ENCODE measurements around the gene KCNAB1. TPM values are rescaled to one million over a fixed set of nuclear protein-coding genes. Genes with fewer than 3 reads are reported as not detected.

Gene KCNAB1
- total and polyA plus RNA-seq, 10 of the 15 experiments (the other 5 are each of a cell fraction or from before 2014, with no cell fraction given), result 0.11 to 0.69 (median 0.43) TPM; not detected in 6

DNA sequence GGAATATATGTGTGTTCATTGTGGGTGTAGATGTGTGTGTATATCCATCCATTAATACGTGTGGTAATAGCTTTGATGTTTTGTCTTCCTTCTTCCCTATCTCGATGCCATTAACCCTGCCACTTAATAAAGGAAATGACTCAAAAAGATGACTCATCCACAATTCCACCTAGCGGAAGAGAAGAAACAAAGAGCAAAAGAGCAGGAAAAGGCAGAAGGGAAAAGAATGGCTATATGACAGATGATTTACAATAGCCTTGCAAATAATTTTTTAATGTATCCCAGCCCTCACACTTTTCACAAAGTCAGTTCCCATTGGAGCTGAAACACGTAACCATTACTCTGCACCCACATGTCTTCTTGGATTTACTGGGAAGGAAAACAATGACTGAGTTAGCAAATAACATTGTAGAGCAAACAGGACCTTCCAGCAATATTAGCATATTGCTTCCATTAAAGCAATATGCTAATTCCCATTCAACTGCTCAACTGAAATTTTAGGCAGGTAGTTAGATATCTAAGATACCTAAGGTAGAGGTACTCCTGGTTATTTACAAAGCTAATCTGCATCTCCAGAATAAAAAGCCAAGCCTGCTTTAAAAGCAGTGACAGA lies 197.2 kb downstream of the KCNAB1 start (continued):
- TF ChIP-seq, protein P1, sequence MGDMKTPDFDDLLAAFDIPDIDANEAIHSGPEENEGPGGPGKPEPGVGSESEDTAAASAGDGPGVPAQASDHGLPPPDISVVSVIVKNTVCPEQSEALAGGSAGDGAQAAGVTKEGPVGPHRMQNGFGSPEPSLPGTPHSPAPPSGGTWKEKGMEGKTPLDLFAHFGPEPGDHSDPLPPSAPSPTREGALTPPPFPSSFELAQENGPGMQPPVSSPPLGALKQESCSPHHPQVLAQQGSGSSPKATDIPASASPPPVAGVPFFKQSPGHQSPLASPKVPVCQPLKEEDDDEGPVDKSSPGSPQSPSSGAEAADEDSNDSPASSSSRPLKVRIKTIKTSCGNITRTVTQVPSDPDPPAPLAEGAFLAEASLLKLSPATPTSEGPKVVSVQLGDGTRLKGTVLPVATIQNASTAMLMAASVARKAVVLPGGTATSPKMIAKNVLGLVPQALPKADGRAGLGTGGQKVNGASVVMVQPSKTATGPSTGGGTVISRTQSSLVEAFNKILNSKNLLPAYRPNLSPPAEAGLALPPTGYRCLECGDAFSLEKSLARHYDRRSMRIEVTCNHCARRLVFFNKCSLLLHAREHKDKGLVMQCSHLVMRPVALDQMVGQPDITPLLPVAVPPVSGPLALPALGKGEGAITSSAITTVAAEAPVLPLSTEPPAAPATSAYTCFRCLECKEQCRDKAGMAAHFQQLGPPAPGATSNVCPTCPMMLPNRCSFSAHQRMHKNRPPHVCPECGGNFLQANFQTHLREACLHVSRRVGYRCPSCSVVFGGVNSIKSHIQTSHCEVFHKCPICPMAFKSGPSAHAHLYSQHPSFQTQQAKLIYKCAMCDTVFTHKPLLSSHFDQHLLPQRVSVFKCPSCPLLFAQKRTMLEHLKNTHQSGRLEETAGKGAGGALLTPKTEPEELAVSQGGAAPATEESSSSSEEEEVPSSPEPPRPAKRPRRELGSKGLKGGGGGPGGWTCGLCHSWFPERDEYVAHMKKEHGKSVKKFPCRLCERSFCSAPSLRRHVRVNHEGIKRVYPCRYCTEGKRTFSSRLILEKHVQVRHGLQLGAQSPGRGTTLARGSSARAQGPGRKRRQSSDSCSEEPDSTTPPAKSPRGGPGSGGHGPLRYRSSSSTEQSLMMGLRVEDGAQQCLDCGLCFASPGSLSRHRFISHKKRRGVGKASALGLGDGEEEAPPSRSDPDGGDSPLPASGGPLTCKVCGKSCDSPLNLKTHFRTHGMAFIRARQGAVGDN (IDR thresholded peaks at IDR 0.05), result no peak
- TF ChIP-seq E2F4 (IDR thresholded peaks at IDR 0.05; ENCODE audit: low read depth, low read length) (no peak), RBBP5 (conservative IDR thresholded peaks at IDR 0.05) (no peak), RAD21 (IDR thresholded peaks at IDR 0.05; ENCODE audit: insufficient read depth, low read depth, low read length) (no peak), YBX1 (IDR thresholded peaks at IDR 0.05) (no peak), MTA3 (IDR thresholded peaks at IDR 0.05; ENCODE audit: borderline replicate concordance, low read length) (no peak)
- TF ChIP-seq, protein P2, sequence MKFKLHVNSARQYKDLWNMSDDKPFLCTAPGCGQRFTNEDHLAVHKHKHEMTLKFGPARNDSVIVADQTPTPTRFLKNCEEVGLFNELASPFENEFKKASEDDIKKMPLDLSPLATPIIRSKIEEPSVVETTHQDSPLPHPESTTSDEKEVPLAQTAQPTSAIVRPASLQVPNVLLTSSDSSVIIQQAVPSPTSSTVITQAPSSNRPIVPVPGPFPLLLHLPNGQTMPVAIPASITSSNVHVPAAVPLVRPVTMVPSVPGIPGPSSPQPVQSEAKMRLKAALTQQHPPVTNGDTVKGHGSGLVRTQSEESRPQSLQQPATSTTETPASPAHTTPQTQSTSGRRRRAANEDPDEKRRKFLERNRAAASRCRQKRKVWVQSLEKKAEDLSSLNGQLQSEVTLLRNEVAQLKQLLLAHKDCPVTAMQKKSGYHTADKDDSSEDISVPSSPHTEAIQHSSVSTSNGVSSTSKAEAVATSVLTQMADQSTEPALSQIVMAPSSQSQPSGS (IDR thresholded peaks at IDR 0.05; ENCODE audit: low read length), result no peak
- TF ChIP-seq, protein P3, sequence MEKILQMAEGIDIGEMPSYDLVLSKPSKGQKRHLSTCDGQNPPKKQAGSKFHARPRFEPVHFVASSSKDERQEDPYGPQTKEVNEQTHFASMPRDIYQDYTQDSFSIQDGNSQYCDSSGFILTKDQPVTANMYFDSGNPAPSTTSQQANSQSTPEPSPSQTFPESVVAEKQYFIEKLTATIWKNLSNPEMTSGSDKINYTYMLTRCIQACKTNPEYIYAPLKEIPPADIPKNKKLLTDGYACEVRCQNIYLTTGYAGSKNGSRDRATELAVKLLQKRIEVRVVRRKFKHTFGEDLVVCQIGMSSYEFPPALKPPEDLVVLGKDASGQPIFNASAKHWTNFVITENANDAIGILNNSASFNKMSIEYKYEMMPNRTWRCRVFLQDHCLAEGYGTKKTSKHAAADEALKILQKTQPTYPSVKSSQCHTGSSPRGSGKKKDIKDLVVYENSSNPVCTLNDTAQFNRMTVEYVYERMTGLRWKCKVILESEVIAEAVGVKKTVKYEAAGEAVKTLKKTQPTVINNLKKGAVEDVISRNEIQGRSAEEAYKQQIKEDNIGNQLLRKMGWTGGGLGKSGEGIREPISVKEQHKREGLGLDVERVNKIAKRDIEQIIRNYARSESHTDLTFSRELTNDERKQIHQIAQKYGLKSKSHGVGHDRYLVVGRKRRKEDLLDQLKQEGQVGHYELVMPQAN (conservative IDR thresholded peaks at IDR 0.05), result no peak
